Smooth muscle cell (in vitro differentiated cells): ENCODE results near the gene FGD6. TPM values are rescaled to one million over a fixed set of nuclear protein-coding genes. Genes with fewer than 3 reads are reported as not detected.

Experiments
- polyA plus RNA-seq: library from polyadenylated mRNA; unstranded; fragments of >200 nt; fragmentation: Nextera tagmentation; extraction: Ambion mirVana; gene quantifications from 2 replicates; pipeline ENCODE4 v1.2.1, GENCODE V29; 2016
- total RNA-seq: library from RNA; depleted of rRNA; stranded (reverse); fragments of >200 nt; gene quantifications from 2 replicates; pipeline ENCODE4 v1.2.3, GENCODE V29; 2014

The FGD6 gene
- total and polyA plus RNA-seq, 2 experiments from 2014 or later = 2.5 to 7.7 TPM

Other genes starting within 250 kb of the FGD6 start
- gene NDUFA12, start 213.8 kb downstream of the FGD6 start, total RNA-seq = 291 and 300 TPM in 2 replicates
- 236 and 257 TPM in 2 replicates for gene NDUFA12, start 213.8 kb downstream of the FGD6 start, polyA plus RNA-seq
- 48.0 and 58.6 TPM in 2 replicates for gene NR2C1, start 143.8 kb downstream of the FGD6 start, total RNA-seq
- gene NR2C1, start 143.8 kb downstream of the FGD6 start, polyA plus RNA-seq = 23.7 and 25.4 TPM in 2 replicates
- gene VEZT, start 340 bp upstream of the FGD6 start, total RNA-seq = 65.2 and 71.5 TPM in 2 replicates
- 21.2 and 24.8 TPM in 2 replicates for gene VEZT, start 340 bp upstream of the FGD6 start, polyA plus RNA-seq